GM21526 (cell line): Measurements from ENCODE around the gene VPS37C.
"Not testable (repeated sequence)": the region's sequence is repeated elsewhere in the genome, so short reads cannot be mapped to it uniquely, and the experiment has no call there.

ENCODE experiments used
- ATAC-seq: cut with Tn5 transposase; IDR thresholded peaks from one replicate; pipeline ENCODE4 v1.9.1; 2021; ENCODE audit warnings: moderate library complexity; ENCODE audit not compliant: unreplicated experiment, low FRiP score

The VPS37C gene

DNA sequence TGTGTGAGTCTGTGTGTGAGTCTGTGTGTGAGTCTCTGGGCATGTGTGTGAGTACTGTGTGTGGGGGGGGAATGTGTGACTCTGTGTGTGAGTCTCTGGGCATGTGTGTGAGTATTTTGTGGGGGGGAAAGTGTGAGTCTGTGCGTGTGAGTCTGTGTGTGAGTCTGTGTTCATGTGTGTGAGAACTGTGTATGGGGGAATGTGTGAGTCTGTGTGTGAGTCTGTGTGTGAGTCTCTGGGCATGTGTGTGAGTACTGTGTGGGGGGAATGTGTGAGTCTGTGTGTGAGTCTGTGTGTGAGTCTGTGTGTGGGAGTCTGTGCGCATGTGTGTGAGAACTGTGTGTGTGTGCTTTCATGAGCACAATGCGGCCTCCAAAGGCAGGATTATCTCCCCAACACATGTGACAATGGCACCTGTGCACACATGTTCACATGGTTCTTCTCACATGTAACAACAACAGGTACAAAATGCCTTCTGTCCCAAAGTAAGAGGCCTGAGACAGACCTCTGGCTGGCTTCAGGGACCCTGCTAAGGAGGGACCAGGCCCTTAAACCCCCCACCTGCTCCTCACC lies 57.3 kb downstream of the VPS37C start:
- no peak for ATAC-seq

DNA sequence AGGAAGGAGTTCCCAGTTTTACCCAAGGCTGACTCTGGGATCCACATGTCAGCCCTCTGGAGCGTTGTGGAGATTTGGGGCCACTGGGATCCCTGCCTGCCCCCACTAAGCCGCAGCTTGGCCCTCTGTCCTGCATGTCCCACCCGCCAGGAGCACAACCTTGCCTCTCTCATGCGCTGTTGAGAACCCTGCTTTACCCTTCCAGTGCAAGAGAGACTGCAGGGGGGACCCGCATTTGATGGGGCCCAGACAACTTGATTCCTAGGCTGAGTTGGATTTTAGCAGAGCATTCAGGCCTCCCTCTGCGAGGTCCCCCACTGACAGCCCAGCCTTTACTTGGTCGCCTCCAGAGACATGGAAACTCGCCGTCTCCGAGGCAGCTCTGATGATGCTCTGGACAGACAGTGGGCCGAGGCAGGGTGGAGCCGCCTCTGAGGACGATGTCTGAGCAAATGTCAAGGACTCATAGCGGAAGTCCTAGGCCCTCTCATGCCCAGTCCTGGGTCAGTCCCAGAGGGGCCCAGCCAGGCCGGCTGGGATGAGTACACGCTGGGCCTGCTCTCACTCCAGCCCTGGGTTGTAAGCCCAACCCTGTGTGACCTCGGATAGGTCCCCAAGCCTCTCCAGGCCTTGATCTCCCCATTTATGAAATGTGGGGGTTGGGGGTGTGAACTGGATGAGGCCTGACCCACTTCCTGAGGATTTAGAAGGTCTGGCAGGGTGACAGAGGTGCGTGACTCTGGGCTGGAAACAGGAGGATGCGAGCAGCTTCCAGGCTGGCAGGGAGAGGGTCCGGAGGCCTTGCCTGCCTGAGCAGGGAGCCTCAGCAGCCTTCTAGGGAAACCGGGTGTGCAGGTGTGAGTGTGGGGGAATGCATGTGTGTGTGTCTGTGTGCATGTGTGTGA lies 58.3 kb downstream of the VPS37C start:
- no peak for ATAC-seq

GRCh38 chr11:61098778-61099177 lies 62.4 kb downstream of the VPS37C start:
- ATAC-seq: no peak

- ATAC-seq: not testable (repeated sequence)
These were observed 63.0 kb downstream of the VPS37C start for GRCh38 chr11:61098261-61098660.

- ATAC-seq: no peak
These were observed 66.2 kb downstream of the VPS37C start for GRCh38 chr11:61095021-61095420.

GRCh38 chr11:61094167-61094566 lies 67.1 kb downstream of the VPS37C start:
- ATAC-seq: not testable (repeated sequence)

DNA sequence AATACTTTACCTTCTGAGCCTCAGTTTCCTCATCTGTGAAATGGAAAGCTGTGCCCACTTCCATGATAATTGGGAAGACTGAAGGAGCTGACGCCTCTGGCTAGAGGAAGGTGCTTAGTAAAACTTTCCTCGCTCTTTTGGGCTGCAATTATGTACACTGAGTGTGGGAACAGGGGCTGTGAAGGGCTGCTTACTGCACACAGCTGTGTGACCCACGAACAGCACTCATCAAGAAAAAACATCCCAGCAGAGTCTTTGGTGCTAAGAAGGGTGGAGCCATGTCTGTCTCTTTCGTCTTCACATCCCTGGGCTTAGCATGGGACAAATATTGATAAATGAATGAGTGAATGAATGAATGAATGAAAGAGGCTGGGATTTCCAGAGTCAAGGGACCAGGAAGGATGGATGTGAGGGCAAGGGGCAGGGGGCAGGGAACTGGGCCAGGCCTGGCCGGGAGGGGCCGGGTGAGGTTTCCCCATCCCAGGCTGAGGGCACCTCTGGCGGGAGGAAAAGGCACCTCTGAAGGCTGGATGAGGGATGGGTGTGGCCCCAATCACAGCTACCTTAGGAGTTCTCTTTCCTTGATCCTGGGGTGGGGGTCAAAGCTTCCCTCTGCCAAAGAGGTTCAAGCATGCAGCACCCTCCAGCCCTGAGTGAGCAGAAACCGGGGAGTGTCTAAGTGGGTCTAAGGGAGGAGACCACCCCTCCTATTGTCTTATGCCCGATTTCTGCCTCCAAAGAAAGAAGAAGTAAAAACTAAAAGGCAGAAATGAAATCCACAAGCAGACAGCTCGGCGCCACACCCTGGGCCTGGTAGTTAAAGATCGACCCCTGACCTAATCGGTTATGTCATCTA lies 68.1 kb downstream of the VPS37C start:
- no peak for ATAC-seq

DNA sequence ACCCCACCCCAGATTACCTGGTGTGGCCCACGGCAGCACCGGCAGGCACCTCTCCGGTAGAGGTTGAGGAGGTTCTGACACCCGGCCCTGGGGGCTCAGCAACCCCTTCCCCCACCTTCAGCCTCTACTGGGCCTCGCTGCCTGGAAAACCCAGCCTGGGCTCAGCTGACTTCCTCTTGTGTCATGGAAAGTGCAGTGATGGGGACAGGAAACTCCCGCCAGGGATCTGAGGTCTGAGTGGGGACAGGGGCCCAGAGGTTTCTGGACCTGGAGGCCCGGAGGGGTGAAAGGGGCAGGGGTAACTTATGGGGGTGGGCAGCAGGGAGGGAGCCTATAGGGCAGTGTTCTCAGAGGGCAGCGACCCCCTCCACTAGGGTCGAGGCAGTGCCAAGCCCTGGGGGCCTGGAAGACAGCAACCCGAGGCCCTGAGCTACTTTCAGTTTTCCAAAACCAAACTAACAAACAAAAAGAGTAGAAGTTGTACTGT lies 68.9 kb downstream of the VPS37C start:
- no peak for ATAC-seq

- no peak for ATAC-seq
These were observed 69.6 kb downstream of the VPS37C start for GRCh38 chr11:61091373-61092279.

- no peak for ATAC-seq
These were observed 70.2 kb downstream of the VPS37C start for GRCh38 chr11:61090982-61091372.

GRCh38 chr11:61090521-61090920 lies 70.7 kb downstream of the VPS37C start:
- ATAC-seq: no peak

GRCh38 chr11:61089806-61090491 lies 71.3 kb downstream of the VPS37C start:
- ATAC-seq: no peak

DNA sequence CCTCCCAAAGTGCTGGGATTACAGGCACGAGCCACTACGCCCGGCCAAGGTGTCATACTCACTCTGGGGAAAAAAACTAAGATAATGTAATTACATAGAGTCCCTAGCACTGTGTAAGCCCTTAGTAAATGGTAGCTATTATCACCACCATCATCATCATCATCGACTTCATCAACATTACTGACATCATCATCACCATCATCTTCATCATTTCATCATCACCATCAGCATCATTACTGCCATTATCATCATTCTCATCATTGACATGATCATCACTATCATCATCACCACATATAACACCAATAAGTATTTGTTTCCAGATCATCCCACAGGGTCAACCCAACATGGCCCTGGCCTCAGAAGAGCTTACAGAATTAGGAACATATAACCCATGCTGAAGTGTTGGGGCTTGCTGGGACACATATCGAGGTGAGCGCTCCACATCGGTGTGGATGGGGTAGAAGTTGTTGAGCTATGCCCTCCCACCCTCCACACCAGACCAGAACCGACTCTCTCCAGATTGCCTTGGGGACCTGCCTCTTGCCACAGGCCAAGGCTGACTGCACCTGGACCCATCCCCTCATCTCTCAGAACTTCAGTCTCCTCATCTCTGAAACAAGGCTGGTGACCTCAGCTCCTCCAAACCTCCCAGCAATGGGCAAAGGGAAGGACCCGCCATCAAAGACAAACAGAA lies 73.7 kb downstream of the VPS37C start:
- no peak for ATAC-seq

- ATAC-seq: no peak
These were observed 77.6 kb downstream of the VPS37C start for GRCh38 chr11:61083601-61084147.

DNA sequence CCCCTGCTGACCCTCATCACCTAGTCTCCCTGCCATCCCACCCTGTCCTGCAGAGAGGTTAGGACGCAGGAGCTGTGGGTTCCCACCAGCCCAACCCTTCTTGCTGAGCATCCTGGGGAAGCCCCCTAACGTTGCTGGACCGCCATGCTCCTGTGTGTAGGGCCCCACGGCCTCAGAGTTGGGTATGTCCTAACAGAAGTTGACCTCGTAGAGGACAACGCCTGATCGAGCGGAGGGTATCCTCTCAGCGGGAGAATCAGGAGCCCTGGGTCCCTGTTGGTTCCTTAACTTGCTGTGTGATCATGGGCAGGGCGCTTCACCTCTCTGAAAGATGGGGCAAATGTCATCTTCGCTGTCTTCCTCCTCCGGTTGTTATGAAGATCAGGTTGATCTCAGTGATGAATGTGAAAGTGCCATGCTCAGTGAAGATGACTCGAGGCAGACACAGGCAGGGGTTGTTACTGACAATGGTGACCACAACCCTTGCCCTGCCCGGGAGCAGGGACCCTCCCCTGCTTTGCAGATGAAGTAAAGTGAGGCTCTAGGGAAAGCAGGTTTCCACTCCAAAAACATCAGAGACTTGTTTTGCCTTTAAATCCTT lies 78.2 kb downstream of the VPS37C start:
- no peak for ATAC-seq

DNA sequence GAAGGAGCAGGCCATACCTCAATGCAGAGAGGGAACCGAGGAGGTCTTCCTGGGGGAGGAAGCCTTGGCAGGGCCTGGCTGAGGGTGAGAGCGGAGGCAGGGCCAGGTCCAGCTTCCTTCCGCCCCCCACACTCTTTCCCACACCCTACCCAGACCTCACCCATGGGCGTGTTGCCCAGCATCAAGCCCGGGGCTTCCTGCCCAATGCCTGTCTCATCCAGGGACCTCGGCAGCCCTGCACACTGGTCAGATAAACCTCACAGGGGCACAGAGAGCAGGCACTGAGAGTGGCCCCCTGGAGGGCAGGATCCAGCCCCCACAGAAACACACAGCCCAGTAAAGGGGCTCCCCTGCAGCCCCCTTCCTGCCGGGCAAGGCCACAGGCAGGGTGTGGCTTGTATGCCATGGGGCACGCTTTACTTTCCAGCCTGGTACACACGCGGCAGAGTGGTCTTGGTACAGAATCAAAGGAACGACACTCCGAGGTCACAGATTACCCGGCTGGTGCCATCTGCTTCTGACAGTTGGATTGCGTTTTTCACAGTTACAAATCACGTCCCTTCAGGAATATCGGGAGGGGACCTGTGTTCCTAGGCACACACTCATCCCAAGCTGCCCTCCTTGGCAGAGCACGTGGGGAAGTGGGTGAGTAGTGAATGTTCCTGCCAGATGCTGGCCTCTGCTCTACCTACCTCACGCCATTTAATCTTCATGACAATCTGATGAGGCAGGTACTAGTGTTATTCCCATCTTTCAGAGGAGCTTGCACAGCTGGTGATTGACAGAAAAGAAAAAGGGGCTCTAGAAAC lies 79.0 kb downstream of the VPS37C start:
- ATAC-seq: no peak

- no peak for ATAC-seq
These were observed 80.1 kb downstream of the VPS37C start for GRCh38 chr11:61080986-61081590.
